ENCODE results near the gene RPLP2. TPM values are rescaled to one million over a fixed set of nuclear protein-coding genes. Genes with fewer than 3 reads are reported as not detected.
A peak's percentile ranks its signal among the peaks of the same experiment; 100 is the strongest.

The RPLP2 gene
- total and polyA plus RNA-seq, 2 experiments from 2014 or later, result 496 to 523 TPM

DNA sequence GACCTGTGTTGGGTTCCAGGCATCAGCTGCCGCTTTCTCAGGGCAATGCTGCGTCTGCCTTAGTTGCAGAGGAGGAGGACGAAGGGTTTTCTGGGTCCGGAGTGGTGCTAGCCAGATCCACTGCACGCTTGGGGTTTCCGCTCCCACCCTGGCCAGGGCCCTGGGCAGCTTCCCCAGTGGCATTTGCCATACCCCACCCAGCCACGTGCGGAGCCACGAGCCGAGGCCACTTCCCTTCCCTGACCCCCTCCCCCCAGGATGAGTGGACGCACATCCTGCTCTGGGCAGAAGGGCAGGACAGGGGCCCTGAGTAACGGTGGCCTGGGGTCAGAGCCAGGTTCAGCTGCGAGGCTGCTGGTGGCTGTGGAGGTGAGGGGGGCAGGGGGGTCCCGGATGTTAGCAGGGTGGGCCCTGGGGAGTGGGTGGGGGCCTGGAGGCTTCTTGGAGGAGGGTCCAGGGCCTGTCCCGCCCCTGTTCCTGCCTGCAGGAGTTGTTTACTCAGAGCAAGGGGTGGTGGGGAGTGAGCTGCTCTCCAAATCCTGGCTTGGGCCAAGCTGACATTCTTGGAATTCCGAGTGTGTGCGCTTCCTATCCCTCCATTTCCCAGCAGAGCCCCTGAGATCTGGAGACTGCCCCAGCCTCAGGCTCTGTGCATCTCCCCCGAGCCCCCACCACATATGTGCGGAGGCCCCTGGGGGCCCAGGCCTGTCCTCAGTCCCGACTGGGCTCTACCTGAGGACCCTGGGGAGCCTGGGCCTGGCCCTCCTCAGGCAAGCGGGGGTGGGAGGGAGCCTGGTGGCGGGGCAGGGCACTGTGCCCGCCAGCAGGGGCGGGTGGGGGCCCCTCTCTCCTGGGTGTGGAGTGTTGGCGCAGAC, 34.3 kb downstream of the RPLP2 start:
- peak; percentile 83 to 98 for DNase-seq (ENCODE audit: low read depth in 1 of 2, low spot score in 1 of 2)
- TF ChIP-seq, protein P1, sequence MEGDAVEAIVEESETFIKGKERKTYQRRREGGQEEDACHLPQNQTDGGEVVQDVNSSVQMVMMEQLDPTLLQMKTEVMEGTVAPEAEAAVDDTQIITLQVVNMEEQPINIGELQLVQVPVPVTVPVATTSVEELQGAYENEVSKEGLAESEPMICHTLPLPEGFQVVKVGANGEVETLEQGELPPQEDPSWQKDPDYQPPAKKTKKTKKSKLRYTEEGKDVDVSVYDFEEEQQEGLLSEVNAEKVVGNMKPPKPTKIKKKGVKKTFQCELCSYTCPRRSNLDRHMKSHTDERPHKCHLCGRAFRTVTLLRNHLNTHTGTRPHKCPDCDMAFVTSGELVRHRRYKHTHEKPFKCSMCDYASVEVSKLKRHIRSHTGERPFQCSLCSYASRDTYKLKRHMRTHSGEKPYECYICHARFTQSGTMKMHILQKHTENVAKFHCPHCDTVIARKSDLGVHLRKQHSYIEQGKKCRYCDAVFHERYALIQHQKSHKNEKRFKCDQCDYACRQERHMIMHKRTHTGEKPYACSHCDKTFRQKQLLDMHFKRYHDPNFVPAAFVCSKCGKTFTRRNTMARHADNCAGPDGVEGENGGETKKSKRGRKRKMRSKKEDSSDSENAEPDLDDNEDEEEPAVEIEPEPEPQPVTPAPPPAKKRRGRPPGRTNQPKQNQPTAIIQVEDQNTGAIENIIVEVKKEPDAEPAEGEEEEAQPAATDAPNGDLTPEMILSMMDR (IDR thresholded peaks at IDR 0.05; ENCODE audit: low read depth, low read length), result peak; percentile 1
- Histone ChIP-seq H3K4me3 (peak overlapping the region; percentile 98), H3K4me1 (ENCODE audit: low read depth) (peaks cover 34% of the 10 kb centered on the region), H3K9me3 (ENCODE audit: low read depth) (no peaks in the 10 kb centered on the region), H3K36me3 (peaks cover 12% of the 10 kb centered on the region), H3K27ac (peak overlapping the region; percentile 89), H3K27me3 (no peaks in the 10 kb centered on the region)

DNA sequence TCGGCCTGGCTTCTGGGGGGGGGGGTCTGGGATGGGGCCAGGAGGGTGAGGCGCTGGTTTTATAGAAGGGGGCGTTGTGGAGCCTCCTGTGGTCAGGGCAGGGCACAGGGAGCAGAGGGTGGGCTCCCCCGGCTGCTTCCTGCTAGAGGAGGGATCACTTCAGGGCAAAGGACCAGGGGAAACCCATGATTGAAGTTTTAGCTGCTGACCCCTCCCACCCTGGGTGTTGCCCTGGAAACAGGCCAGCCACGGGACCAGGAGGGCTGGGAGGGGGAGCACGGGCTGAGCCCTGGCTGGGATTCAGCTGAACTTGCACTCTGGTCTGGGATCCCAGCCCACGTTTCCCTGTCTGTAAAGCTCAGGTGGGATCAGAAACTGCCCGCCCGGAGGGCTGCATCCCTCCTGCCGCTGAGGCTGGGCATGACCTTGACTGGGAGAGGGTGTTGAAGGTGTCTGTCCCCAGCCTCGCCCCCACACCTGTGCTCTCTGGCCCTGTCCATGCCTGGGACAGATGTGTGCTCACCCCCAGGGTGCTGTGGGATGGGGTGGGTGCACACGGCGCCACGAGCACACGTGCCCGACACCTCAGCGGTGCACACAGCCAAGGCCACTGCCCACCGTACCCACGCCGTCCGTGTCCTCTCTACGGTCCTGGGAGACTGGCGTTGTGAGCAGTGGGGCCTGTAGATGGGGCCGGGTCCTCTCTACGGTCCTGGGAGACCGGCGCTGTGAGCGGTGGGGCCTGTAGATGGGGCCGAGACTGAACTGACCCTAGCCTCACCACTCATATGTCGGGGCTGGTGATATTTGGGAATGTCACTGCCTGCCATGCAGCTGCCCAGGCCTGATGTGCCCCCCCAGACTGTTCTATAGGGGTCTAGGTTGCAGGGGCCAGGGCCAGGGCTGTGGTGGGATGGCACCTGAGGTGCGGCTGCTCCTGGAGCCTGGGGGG, 35.2 kb downstream of the RPLP2 start:
- Histone ChIP-seq H3K4me3 (no peak overlapping the region), H3K4me1 (ENCODE audit: low read depth) (peaks cover 34% of the 10 kb centered on the region), H3K9me3 (ENCODE audit: low read depth) (no peaks in the 10 kb centered on the region), H3K27ac (peak overlapping the region; percentile 89), H3K27me3 (no peaks in the 10 kb centered on the region), H3K36me3 (peaks cover 3% of the 10 kb centered on the region)
- peak; percentile 55 to 98 for DNase-seq (ENCODE audit: low read depth in 1 of 2, low spot score in 1 of 2)
- TF ChIP-seq, protein P1 (IDR thresholded peaks at IDR 0.05; ENCODE audit: low read depth, low read length), result peak; percentile 1

DNA sequence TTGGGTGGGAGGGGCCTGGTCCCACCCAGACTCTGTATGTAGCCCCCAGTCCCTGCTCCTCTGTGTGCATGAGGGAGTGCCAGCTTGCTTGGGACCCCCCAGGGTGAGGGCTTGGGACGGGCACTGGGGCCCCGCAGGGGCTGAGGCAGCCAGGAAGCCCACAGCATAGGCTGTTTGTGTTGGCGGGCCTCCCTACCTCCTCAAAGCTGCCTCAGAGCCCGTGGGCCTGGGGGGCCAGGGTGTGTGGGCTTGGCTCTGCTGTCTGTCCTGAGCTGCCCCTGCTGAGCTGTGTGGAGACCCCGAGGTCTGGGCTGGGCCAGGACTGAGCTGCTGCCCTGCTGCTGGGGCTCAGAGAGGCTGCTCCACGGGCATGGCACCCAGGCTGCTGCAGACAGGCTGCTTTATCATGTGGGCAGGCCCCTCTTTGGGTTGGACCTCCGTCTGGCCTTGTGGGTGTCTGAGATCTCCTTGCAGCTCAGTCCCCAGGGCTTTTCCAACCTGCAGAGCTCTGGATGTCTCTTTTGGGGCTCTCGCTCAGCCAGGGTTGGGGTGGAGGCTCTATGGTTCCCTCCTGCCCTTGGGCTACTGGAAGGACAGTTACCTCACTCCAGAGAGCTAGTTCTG, 36.2 kb downstream of the RPLP2 start:
- Histone ChIP-seq H3K36me3 (no peaks in the 10 kb centered on the region), H3K27me3 (no peaks in the 10 kb centered on the region), H3K4me3 (no peak overlapping the region), H3K4me1 (ENCODE audit: low read depth) (peaks cover 38% of the 10 kb centered on the region), H3K27ac (no peak overlapping the region), H3K9me3 (ENCODE audit: low read depth) (no peaks in the 10 kb centered on the region)
- peak in 1 of 2 donors; percentile 63 for DNase-seq (ENCODE audit: low read depth in 1 of 2, low spot score in 1 of 2)
- TF ChIP-seq, protein P1 (IDR thresholded peaks at IDR 0.05; ENCODE audit: low read depth, low read length), result no peak

DNA sequence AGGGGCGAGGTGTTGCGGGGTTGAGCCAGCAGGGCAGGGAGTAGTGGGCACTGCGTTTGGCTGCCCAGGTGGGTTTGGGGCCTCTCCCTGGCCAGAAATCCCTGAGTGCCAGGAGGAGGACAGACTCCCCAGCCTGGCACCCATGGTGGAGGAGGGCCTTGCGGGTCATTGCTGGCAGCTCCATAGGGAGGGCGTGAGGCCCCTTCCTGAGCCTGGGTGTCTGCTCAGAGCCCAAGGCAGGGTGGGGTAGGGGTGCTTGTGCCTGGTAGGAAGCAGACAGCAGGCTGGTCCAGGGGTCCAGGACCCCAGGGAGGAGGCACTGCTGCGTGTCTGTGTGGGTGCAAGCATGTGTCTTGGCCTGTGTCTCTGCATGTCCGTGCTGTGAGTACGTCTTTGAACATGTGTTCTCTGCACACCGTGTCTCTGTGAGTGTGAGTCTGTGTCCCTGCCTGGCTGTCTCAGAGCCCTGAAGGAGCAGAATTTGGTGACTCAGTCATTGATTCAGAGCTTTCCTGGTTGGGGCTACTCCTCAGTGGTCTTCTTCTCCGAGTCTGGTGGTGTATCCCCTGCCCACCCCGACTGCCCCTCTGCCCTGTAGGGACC, 36.8 kb downstream of the RPLP2 start:
- H3K4me1 ChIP-seq (ENCODE audit: low read depth), result peaks cover 37% of the 10 kb centered on the region
- no peak for DNase-seq (ENCODE audit: low read depth in 1 of 2, low spot score in 1 of 2)
- TF ChIP-seq, protein P1 (IDR thresholded peaks at IDR 0.05; ENCODE audit: low read depth, low read length), result no peak

DNA sequence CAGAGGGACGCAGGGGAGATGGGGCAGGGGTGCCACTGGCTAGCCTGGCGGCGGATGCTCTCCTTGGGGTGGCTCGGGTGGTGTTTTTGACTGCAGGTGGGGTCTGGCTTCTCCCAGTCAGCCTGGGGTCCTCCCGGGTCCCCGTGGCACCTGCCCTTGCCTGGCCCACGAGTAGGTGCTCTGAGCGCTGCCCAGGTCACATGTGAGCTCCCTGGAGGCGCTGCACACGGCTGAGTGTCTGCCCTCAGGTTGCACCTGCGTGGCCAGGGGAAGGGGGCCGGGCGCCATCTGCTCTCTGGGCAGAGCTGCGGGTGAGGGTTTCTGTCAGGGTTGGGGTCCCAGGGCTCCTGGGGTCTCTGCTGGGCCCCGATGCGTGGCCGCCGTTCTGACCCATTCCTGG, 38.1 kb downstream of the RPLP2 start:
- no peaks in the 10 kb centered on the region for H3K27me3 ChIP-seq
- H3K4me1 ChIP-seq (ENCODE audit: low read depth), result peaks cover 35% of the 10 kb centered on the region
- H3K27ac ChIP-seq, result no peak overlapping the region
- no peaks in the 10 kb centered on the region for H3K36me3 ChIP-seq
- no peak for DNase-seq (ENCODE audit: low read depth in 1 of 2, low spot score in 1 of 2)
- no peak overlapping the region for H3K4me3 ChIP-seq
- TF ChIP-seq, protein P1 (IDR thresholded peaks at IDR 0.05; ENCODE audit: low read depth, low read length), result no peak
- H3K9me3 ChIP-seq (ENCODE audit: low read depth), result no peaks in the 10 kb centered on the region

More for the DNA sequence above, 36.8 kb downstream of the RPLP2 start:
- Histone ChIP-seq H3K36me3 (no peaks in the 10 kb centered on the region), H3K27me3 (no peaks in the 10 kb centered on the region), H3K4me3 (no peak overlapping the region), H3K9me3 (ENCODE audit: low read depth) (no peaks in the 10 kb centered on the region), H3K27ac (no peak overlapping the region)
